Measurements from ENCODE around the gene TSFM. TPM values are rescaled to one million over a fixed set of nuclear protein-coding genes. Genes with fewer than 3 reads are reported as not detected.

Gene TSFM
- total RNA-seq, 2 experiments from 2014 or later: 35.2 to 49.8 TPM

- no TSS peak for BruUV-seq (replicated peaks)
- DNase-seq (ENCODE audit: low spot score): no peak
- Histone ChIP-seq H3K4me3 (ENCODE audit: low read depth, low read length, poor library complexity, severe bottlenecking) (no peak overlapping the region), H3K4me1 (ENCODE audit: insufficient read depth, low read length, poor library complexity, severe bottlenecking) (no peaks in the 10 kb centered on the region), H3K27ac (ENCODE audit: low read depth, low read length, poor library complexity, severe bottlenecking) (no peak overlapping the region), H3K36me3 (ENCODE audit: insufficient read depth, low read length) (peaks cover 56% of the 10 kb centered on the region), H2AFZ (ENCODE audit: low read length) (no peak overlapping the region), H3K4me2 (ENCODE audit: low read length) (no peak overlapping the region), H3K9me2 (ENCODE audit: insufficient read depth, low read length) (no peaks in the 10 kb centered on the region), H3K9me3 (ENCODE audit: low read length) (no peaks in the 10 kb centered on the region), H3K79me2 (ENCODE audit: insufficient read depth, low read depth, low read length) (no peaks in the 10 kb centered on the region), H4K20me1 (ENCODE audit: insufficient read depth, low read length) (no peaks in the 10 kb centered on the region)
- TF ChIP-seq, protein P1, sequence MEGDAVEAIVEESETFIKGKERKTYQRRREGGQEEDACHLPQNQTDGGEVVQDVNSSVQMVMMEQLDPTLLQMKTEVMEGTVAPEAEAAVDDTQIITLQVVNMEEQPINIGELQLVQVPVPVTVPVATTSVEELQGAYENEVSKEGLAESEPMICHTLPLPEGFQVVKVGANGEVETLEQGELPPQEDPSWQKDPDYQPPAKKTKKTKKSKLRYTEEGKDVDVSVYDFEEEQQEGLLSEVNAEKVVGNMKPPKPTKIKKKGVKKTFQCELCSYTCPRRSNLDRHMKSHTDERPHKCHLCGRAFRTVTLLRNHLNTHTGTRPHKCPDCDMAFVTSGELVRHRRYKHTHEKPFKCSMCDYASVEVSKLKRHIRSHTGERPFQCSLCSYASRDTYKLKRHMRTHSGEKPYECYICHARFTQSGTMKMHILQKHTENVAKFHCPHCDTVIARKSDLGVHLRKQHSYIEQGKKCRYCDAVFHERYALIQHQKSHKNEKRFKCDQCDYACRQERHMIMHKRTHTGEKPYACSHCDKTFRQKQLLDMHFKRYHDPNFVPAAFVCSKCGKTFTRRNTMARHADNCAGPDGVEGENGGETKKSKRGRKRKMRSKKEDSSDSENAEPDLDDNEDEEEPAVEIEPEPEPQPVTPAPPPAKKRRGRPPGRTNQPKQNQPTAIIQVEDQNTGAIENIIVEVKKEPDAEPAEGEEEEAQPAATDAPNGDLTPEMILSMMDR (conservative IDR thresholded peaks at IDR 0.05; ENCODE audit: low read length): no peak
- TF ChIP-seq EZH2phosphoT487 (IDR thresholded peaks at IDR 0.05; ENCODE audit: borderline replicate concordance, low read depth, low read length): no peak
- ChIA-PET CTCF (ENCODE audit: unreplicated experiment) (no interaction called here), POLR2A (no interaction called here)
- intact Hi-C loops (cut with micrococcal nuclease; ENCODE audit: unreplicated experiment): no loop called here
These were observed 39.1 kb downstream of the TSFM start for GRCh38 chr12:57821474-57822214.

DNA sequence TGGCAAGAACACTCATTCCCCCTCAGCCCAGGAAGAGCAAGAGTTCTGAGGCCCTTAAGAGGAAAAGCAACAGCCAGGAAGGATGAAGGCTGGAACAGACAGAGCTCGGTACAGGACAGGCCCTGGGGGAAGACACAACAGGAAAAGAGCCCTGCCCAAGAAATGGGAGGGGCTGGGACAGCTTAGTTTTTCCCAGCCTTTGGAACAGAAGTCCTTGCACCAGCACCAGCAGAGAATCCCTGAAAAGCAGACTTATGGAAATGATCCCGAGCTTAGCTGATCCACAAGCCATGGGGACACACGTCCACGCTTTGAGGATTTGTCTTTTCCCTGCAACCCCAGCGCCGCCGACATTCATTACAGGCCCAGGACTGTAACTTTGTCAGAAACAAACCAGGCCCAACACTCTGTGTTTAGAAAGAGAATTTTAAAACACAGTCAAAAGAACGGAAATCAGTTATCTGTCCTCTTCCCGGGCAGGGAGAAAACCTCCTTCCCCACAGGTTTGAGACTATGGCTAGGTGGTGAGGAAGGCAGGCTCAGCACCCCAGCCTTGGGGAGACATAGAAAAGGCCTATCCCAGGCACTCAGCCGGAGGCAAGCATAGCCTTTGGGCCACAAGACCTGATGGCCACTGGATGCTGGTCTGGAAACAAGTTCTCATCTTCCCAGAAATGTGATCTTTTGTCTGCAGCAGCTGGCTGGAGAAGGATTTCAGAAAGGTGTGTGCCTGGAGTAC lies 40.0 kb downstream of the TSFM start:
- Histone ChIP-seq H3K36me3 (ENCODE audit: insufficient read depth, low read length) (peaks cover 65% of the 10 kb centered on the region), H3K9me3 (ENCODE audit: low read length) (no peaks in the 10 kb centered on the region), H2AFZ (ENCODE audit: low read length) (no peak overlapping the region), H3K79me2 (ENCODE audit: insufficient read depth, low read depth, low read length) (no peaks in the 10 kb centered on the region), H4K20me1 (ENCODE audit: insufficient read depth, low read length) (no peaks in the 10 kb centered on the region), H3K4me3 (ENCODE audit: low read depth, low read length, poor library complexity, severe bottlenecking) (no peak overlapping the region), H3K9me2 (ENCODE audit: insufficient read depth, low read length) (no peaks in the 10 kb centered on the region), H3K4me1 (ENCODE audit: insufficient read depth, low read length, poor library complexity, severe bottlenecking) (no peaks in the 10 kb centered on the region), H3K4me2 (ENCODE audit: low read length) (no peak overlapping the region), H3K27ac (ENCODE audit: low read depth, low read length, poor library complexity, severe bottlenecking) (no peak overlapping the region)
- TF ChIP-seq, protein P1 (conservative IDR thresholded peaks at IDR 0.05; ENCODE audit: low read length): no peak
- no peak for TF ChIP-seq EZH2phosphoT487 (IDR thresholded peaks at IDR 0.05; ENCODE audit: borderline replicate concordance, low read depth, low read length)
- DNase-seq (ENCODE audit: low spot score): no peak
- ChIA-PET POLR2A (interaction anchor here (0.6 kb wide), 1 partner anchor 100 kb away, joined by 3 read pairs; no protein-coding TSS in a partner anchor), CTCF (ENCODE audit: unreplicated experiment) (no interaction called here)
- TSS peak; percentile 41 for BruUV-seq (replicated peaks)
- intact Hi-C loops (cut with micrococcal nuclease; ENCODE audit: unreplicated experiment): no loop called here

All from OCI-LY7 (cell line).